Activated T-helper 1 cell treated with anti-CD3 and anti-CD28 coated beads, Interleukin-12 subunit alpha, Interleukin-12 subunit beta, Interleukin-2, Interleukin-4 antibody, amounts not matched to agents 30 ng/mL and 10 ng/mL and 1 ng/mL, durations not matched to agents 14 hours and 24 hours and 36 hours (primary cell): ENCODE data around the gene MEPCE. TPM values are rescaled to one million over a fixed set of nuclear protein-coding genes. Genes with fewer than 3 reads are reported as not detected.
A peak's percentile ranks its signal among the peaks of the same experiment; 100 is the strongest.

Source experiments
- DNase-seq: peaks from one replicate; pipeline ENCODE4 v3.0.0; 2021; ENCODE audit warnings: low spot score
- H3K27ac Mint-ChIP-seq: one replicate; pipeline ENCODE4 v1.8.0; 2021; ENCODE audit warnings: mild to moderate bottlenecking, mixed read lengths
- H3K27me3 Mint-ChIP-seq: one replicate; pipeline ENCODE4 v1.8.0; 2022; ENCODE audit warnings: mild to moderate bottlenecking, moderate library complexity, mixed read lengths; ENCODE audit not compliant: insufficient read depth
- H3K36me3 Mint-ChIP-seq: one replicate; pipeline ENCODE4 v1.8.0; 2021; ENCODE audit warnings: low read depth, mixed read lengths
- H3K4me1 Mint-ChIP-seq: one replicate; pipeline ENCODE4 v1.8.0; 2021; ENCODE audit warnings: low read depth, mixed read lengths
- H3K4me3 Mint-ChIP-seq: one replicate; pipeline ENCODE4 v1.8.0; 2021; ENCODE audit warnings: mild to moderate bottlenecking, moderate library complexity, mixed read lengths
- H3K9me3 Mint-ChIP-seq: one replicate; pipeline ENCODE4 v1.8.0; 2021; ENCODE audit warnings: mixed read lengths
- intact Hi-C: fragments of 100-400 bp; cut with micrococcal nuclease; formaldehyde crosslinking; loops from one replicate; pipeline ENCODE4 v1.15.1; 2024
- total RNA-seq: library from RNA; stranded (reverse); gene quantifications from 2 replicates; pipeline ENCODE4 v1.2.3, GENCODE V29; 2022

MEPCE gene
- total RNA-seq, 1 donor from 2014 or later: 58.8 TPM

DNA sequence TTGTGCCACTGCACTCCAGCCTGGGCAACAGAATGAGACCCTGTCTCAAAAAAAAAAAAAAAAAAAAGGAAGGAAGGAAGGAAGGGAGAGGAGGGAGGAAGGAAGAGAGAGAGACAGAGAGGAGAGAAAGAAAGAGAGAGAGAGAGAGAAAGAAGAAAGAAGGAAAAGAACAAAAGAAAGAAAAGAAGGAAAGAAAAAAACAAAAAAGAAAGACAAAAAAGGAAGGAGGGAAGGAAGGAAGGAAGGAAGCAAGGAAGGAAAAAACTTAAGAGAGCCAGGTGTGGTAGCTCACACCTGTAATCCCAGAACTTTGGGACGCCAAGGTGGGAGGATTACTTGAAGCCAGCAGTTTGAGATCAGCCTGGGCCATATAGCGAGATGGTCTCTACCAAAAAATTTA, 35.2 kb downstream of the MEPCE start:
- no peaks in the 10 kb centered on the region for H3K9me3 Mint-ChIP-seq
- no peak overlapping the region for H3K27ac Mint-ChIP-seq
- H3K4me1 Mint-ChIP-seq: no peaks in the 10 kb centered on the region
- peaks cover 16% of the 10 kb centered on the region for H3K36me3 Mint-ChIP-seq
- intact Hi-C loops: no loop called here
- no peaks in the 10 kb centered on the region for H3K27me3 Mint-ChIP-seq
- H3K4me3 Mint-ChIP-seq: no peak overlapping the region
- DNase-seq: no peak

DNA sequence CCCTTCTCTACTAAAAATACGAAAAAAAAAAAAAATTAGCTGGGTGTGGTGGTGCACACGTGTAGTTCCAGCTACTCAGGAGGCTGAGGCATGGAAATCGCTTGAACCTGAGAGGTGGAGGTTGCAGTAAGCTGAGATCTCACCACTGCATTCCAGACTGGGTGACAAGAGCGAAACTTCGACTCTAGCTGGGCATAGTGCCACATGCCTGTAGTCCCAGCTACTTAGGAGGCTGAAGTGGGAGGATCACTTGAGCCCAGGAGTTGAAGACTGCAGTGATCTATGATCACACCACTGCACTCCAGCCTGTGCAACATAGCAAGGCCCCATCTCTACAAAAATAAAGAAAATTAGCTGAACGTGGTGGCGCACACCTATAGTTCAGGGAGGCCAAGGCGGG, 35.7 kb downstream of the MEPCE start:
- intact Hi-C loops: no loop called here
- peaks cover 19% of the 10 kb centered on the region for H3K36me3 Mint-ChIP-seq
- H3K27ac Mint-ChIP-seq: no peak overlapping the region
- no peaks in the 10 kb centered on the region for H3K27me3 Mint-ChIP-seq
- H3K4me3 Mint-ChIP-seq: no peak overlapping the region
- no peaks in the 10 kb centered on the region for H3K4me1 Mint-ChIP-seq
- DNase-seq: no peak
- no peaks in the 10 kb centered on the region for H3K9me3 Mint-ChIP-seq

GRCh38 chr7:100465702-100466311, 36.2 kb downstream of the MEPCE start:
- no peak overlapping the region for H3K4me3 Mint-ChIP-seq
- intact Hi-C loops: no loop called here
- no peaks in the 10 kb centered on the region for H3K9me3 Mint-ChIP-seq
- no peak for DNase-seq
- no peaks in the 10 kb centered on the region for H3K27me3 Mint-ChIP-seq
- H3K4me1 Mint-ChIP-seq: no peaks in the 10 kb centered on the region
- H3K27ac Mint-ChIP-seq: no peak overlapping the region
- peaks cover 24% of the 10 kb centered on the region for H3K36me3 Mint-ChIP-seq

DNA sequence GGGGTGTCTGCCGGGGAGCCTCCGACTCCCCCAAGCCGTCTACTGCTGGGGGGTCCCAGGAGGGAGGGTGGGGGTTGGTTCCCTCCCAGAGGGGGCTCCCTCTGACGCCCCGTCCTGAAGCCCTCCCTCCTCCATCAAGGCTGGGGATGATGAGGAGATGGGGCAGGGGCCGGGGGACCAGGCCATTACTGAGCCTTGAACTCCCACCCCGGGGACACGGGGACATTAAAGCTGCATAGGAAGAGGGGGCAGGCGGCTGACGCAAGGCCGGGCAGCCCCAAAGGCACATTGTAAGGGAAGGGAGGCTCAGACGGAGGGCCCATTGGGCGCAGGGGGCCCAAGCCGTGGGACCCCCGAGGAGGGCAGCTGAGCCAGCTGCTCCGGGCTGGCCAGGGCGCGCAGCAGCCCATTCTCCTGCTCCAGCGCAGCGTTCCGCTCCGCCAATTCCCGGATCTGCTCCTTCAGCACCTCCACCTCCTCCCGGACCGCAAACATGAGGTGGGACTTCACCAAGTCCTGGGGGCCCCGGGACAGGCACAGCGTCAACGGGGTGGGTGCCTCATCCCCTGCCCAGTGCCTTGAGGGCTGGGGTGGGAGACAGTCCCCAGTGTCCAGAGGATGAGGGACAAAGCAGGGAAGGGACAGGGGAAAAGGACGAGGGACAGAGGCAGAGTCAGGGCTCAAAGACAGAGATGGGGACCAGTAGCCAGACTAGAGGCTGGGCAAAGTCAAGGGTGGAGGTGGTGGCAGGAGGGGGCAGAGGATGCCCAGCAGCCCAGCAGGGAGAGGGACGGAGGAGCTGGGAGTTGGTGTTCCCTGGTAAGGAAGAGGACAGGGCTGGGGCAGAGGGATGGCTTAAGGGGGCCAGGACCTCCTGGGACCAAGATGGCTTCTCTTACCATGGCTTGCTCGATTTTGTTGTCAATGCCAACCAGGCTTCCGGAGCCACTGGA, 37.3 kb downstream of the MEPCE start:
- H3K9me3 Mint-ChIP-seq: no peaks in the 10 kb centered on the region
- H3K36me3 Mint-ChIP-seq: peaks cover 26% of the 10 kb centered on the region
- H3K4me1 Mint-ChIP-seq: no peaks in the 10 kb centered on the region
- no peak overlapping the region for H3K27ac Mint-ChIP-seq
- no peaks in the 10 kb centered on the region for H3K27me3 Mint-ChIP-seq
- intact Hi-C loops: no loop called here
- no peak overlapping the region for H3K4me3 Mint-ChIP-seq
- no peak for DNase-seq

GRCh38 chr7:100467638-100468373, 38.2 kb downstream of the MEPCE start:
- Mint-ChIP-seq H3K9me3 (no peaks in the 10 kb centered on the region), H3K4me3 (no peak overlapping the region), H3K36me3 (peaks cover 28% of the 10 kb centered on the region), H3K27me3 (no peaks in the 10 kb centered on the region), H3K27ac (no peak overlapping the region), H3K4me1 (peaks cover under 1% of the 10 kb centered on the region)
- no peak for DNase-seq
- intact Hi-C loops: no loop called here

- peak; percentile 64 for DNase-seq
- intact Hi-C loops: loop anchor here (1.0 kb wide), 3 partner anchors 10 to 90 kb away; partner anchors contain the start of genes NYAP1 and TSC22D4
- Mint-ChIP-seq H3K9me3 (no peaks in the 10 kb centered on the region), H3K36me3 (peaks cover 32% of the 10 kb centered on the region), H3K4me3 (no peak overlapping the region), H3K27me3 (no peaks in the 10 kb centered on the region), H3K27ac (no peak overlapping the region), H3K4me1 (peaks cover 13% of the 10 kb centered on the region)
Measured at GRCh38 chr7:100469227-100470044, 39.8 kb downstream of the MEPCE start.

GRCh38 chr7:100471021-100471420, 41.4 kb downstream of the MEPCE start:
- Mint-ChIP-seq H3K36me3 (peaks cover 38% of the 10 kb centered on the region), H3K27ac (no peak overlapping the region), H3K9me3 (no peaks in the 10 kb centered on the region), H3K27me3 (no peaks in the 10 kb centered on the region), H3K4me3 (no peak overlapping the region), H3K4me1 (peaks cover 24% of the 10 kb centered on the region)
- intact Hi-C loops: no loop called here
- no peak for DNase-seq

DNA sequence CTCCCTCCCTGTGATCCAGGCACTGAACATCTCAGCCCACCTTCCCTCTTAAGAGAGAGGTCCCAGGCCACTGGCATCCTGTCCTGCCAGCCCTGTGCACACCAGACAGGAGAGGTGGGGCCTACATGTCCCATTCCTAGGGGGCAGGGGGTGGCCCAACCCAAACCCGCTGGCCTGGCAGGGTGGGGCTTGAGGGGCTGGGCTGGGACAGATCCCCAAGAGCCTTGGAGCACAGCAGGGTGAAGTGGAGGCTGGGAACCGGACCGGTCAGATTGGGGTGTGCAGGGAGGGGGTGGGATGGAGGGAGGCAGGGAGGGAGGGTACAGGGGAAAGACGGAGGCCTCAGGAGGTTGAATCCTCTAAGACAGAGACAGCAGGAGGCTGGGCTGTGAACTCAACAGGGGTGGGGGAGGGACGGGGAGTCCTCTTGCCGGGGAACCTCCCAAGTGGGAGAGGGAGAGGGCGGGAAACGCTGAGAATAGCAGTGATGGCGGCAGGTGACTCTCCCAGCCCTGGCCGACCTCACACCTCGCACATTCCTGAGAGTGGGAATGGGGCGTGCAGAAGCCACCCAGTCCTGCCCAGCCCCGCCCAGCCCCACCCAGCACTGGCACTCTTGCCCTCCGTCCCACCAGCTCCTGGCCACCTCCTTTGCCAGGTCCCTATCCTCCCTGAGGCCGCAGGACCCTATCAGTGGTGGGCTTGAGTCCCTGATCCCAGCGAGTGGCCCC, 42.7 kb downstream of the MEPCE start:
- peaks cover 35% of the 10 kb centered on the region for H3K4me1 Mint-ChIP-seq
- no peak for DNase-seq
- peaks cover 44% of the 10 kb centered on the region for H3K36me3 Mint-ChIP-seq
- no peaks in the 10 kb centered on the region for H3K27me3 Mint-ChIP-seq
- H3K4me3 Mint-ChIP-seq: no peak overlapping the region
- H3K9me3 Mint-ChIP-seq: no peaks in the 10 kb centered on the region
- H3K27ac Mint-ChIP-seq: no peak overlapping the region
- intact Hi-C loops: no loop called here

DNA sequence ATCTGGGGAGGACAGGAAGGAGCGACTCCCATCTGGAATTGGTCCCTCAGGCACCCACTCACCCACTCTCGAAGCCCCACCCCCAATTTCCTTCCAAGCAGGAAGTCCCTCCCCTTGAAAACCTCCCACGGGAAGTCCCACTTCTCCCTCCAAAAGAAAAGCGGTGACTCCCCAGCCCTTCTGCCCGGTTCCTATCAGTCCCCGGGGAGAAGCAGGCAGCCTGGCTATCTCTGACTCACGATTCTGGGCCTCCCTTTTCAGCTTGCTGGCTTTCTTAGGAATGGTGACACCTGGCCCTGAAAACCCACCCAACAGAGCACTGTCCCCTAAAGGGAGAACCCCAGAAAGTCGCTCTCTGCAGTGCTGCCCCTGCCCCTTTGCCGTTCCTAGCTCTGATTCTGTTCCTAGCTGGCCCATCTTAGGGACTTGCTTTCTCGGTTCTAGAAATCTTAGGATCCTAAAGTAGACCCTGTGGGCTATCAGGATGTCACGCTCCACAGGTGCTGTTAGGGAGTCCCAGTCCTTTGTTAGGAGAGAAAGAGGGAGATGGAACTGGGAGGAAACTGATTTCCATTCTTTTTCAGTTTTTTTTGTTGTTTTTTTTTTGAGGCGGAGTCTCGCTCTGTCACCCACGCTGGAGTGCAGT, 43.3 kb downstream of the MEPCE start:
- peak overlapping the region; percentile 79 for H3K27ac Mint-ChIP-seq
- no peaks in the 10 kb centered on the region for H3K9me3 Mint-ChIP-seq
- no peak overlapping the region for H3K4me3 Mint-ChIP-seq
- H3K4me1 Mint-ChIP-seq: peaks cover 35% of the 10 kb centered on the region
- H3K27me3 Mint-ChIP-seq: no peaks in the 10 kb centered on the region
- intact Hi-C loops: no loop called here
- H3K36me3 Mint-ChIP-seq: peaks cover 42% of the 10 kb centered on the region
- no peak for DNase-seq

DNA sequence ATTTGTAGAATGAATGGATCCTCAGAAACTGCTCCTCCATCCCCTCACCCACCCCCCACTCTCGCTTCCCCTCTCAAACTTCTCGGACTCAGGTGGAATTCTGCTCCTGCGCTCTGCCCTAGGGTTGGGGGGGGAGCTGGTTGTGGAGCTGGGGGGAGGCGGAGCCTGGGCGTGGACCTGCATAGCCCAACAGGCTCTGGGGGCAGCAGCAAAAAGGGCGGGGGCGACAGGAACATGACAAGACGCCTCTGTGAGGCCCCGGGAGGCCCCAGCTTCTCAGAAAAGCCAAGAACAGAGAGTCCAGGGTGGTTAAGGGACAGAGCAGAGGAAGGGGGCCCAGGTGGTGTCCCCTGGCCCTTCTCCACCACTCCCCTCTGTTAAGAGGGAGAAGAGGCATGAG, 45.9 kb downstream of the MEPCE start:
- Mint-ChIP-seq H3K4me3 (peak overlapping the region; percentile 99), H3K27me3 (no peaks in the 10 kb centered on the region), H3K4me1 (peaks cover 40% of the 10 kb centered on the region), H3K36me3 (peaks cover 36% of the 10 kb centered on the region), H3K9me3 (no peaks in the 10 kb centered on the region), H3K27ac (peak overlapping the region; percentile 88)
- intact Hi-C loops: loop anchor here (5.0 kb wide), 2 partner anchors 217 to 252 kb away; partner anchors contain the start of gene GIGYF1
- no peak for DNase-seq

- peak overlapping the region; percentile 99 for H3K4me3 Mint-ChIP-seq
- DNase-seq: no peak
- peak overlapping the region; percentile 88 for H3K27ac Mint-ChIP-seq
- intact Hi-C loops: loop anchor here (5.0 kb wide), 2 partner anchors 216 to 251 kb away; partner anchors contain the start of gene GIGYF1
- no peaks in the 10 kb centered on the region for H3K9me3 Mint-ChIP-seq
- peaks cover 33% of the 10 kb centered on the region for H3K36me3 Mint-ChIP-seq
- H3K27me3 Mint-ChIP-seq: no peaks in the 10 kb centered on the region
- peaks cover 40% of the 10 kb centered on the region for H3K4me1 Mint-ChIP-seq
Measured at GRCh38 chr7:100476101-100476780, 46.6 kb downstream of the MEPCE start.
